Measurements from ENCODE around the gene SRGAP1.
A peak's percentile ranks its signal among the peaks of the same experiment; 100 is the strongest.
"Not testable (repeated sequence)": the region's sequence is repeated elsewhere in the genome, so short reads cannot be mapped to it uniquely, and the experiment has no call there.

The SRGAP1 gene

GRCh38 chr12:63838411-63838810 is 6.1 kb upstream of the SRGAP1 start:
- no peak for DNase-seq (ENCODE audit: low read depth in 2 of 2)

DNA sequence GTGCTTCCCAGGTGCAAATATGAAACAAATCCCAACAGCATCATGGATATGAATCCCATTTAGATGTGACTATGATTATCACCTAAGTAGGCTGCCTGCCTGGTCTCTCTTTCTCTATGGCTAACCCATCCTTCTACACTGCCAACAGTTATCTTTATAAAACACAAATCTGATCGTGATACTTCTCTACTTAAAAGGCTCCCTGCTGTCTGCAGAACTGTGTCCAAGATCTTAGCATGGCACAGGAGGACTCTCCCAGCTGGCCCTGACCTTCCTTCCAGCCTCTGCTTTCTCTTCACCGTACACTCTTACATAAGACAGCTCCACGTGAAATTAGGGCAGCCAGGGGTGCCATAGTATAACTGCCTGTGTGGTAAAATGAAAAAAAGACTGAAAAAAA is 3.5 kb upstream of the SRGAP1 start:
- DNase-seq (ENCODE audit: low read depth in 2 of 2) = no peak

DNA sequence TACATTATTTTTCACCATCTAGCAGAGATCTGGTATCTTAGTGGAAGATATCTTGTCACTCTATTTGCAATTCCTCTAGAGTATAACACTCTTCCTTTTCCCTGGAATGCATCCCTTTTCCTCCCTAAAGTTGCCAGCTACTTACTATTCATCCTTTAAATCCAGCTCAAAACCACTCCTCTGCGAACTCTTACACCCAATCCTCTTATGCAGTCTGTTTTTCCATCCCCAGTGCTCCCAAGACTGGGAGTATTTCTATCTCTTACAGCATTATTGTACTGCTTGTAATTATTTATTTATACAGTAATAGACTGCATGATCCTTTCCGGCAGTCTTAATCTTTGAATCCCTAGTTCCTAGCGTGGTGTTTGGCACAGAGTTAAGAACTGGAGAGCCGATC is 2.9 kb upstream of the SRGAP1 start:
- no peak for DNase-seq (ENCODE audit: low read depth in 2 of 2)

GRCh38 chr12:63842750-63843149 is 1.8 kb upstream of the SRGAP1 start:
- not testable (repeated sequence) for DNase-seq (ENCODE audit: low read depth in 2 of 2)

DNA sequence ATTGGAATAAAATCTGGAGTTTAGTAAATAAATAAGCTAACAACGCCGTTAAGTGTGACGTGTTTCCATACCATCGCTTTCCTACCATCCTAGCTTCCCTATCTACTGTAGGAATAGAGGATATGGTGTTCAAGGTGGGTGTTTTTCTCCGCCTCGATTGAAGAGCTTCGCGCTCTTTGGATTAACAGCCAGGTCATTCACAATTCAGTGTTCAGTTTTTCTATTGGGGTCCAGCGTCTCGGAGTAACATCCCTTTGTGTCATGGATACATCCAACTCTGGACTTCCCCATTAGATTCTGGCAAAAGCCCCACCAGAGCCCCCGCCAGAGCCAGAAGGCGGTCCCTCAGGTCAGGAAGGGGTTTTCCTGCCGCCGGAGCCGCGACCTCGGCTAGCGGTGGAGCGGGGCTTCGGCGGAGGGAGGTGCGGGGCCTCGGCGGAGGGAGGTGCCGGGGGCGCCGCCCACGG is 1.2 kb upstream of the SRGAP1 start:
- peak in 1 of 2 donors; percentile 28 for DNase-seq (ENCODE audit: low read depth in 2 of 2)

DNA sequence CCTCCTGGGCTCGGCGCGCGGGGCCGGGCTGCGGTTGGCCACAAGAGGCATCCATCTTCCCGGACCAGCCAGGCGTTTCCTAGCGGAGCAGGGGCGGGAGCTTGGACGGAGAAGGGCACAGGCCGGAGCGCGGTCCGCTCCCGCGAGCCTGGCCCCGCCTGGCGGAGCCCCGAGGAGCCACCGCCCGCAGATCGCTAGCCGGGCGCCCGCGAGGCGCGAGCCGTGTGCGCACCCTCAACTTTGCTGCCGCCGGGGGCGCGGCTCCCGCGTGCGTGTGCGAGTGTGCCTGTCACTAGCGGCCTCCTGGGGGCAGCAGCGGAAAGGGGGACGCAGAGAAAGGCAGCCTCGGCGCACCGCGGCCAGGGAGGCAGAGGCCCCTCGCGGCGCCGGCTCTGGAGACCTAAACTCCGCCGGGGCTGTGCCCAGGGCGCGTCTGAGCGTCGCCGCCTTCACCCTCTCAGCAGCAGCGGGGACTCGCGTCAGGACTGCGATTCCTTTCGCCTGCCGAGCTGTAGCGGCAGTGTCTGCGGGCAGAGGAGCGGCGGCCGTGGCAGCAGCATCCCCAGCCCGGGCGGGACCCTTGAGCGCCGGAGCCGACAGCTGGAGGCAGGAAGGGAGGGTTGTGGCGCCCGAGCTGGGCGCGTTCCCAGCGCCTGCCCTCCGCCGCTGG is 644 bp upstream of the SRGAP1 start:
- peak; percentile 71 to 75 for DNase-seq (ENCODE audit: low read depth in 2 of 2)

DNA sequence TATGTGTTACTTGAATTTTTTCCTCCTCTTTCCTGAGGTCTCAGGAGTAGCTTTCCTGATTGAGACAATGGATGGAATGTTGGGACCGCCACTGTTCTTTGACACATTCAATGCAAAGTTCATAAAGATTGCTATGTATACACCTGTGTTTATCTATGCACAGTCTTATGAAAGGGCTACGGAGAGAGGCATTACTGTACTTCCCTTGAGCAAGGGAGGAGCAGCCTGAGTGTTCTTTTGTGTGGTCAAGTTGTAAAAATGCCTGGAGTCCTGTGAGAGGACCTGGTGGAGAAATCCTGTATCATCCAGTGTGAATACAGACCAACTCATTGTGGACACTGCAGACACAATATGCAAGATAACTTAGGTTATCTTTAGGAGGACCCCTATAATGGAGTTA is 1.2 kb downstream of the SRGAP1 start:
- DNase-seq (ENCODE audit: low read depth in 2 of 2) = no peak

- DNase-seq (ENCODE audit: low read depth in 2 of 2) = no peak
These were observed 1.9 kb downstream of the SRGAP1 start for GRCh38 chr12:63846238-63846967.

DNA sequence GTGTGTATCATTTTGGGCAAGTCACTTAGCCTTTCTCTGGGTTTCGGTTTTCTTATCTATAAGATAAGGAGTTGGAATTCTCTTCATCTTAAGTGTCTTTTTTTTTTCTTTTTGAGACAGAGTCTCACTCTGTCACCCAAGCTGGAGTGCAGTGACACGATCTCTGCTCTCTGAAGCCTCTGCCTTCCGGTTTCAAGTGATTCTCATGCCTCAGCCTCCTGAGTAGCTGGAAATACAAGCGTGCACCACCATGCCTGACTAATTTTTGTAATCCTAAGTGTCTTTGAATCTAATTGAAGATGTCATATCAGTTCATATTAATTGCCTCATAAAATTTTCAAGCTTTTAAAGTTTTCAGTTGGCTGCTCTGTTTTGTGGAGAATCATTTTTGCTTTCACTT is 4.0 kb downstream of the SRGAP1 start:
- DNase-seq (ENCODE audit: low read depth in 2 of 2) = no peak

DNA sequence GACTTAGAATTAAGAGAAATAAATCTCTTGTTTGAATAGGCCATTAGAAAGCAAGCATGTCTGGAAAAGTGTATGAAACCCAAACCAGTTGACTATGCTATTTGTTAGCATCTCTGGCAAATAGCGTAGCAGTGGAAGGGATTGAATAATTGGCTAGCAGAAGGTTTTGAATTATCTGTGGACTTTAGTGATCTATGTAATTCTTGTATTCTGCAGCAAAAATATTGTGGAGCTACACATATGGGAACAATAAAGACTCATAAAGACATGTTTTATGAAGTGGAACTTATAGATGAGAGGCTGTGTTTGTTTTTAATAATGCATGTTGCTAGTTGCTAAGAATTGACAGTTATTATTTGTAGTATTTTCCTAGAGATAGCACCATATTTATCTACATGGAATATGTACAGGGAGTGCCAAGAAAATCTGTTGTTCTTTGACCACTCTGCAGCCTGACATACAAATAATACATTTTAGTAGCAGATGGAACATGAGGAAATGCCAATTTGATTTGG is 4.7 kb downstream of the SRGAP1 start:
- no peak for DNase-seq (ENCODE audit: low read depth in 2 of 2)

GRCh38 chr12:63849641-63850040 is 5.1 kb downstream of the SRGAP1 start:
- DNase-seq (ENCODE audit: low read depth in 2 of 2) = no peak

- DNase-seq (ENCODE audit: low read depth in 2 of 2) = no peak
These were observed 9.5 kb downstream of the SRGAP1 start for GRCh38 chr12:63853978-63854377.

GRCh38 chr12:63855299-63855698 is 10.8 kb downstream of the SRGAP1 start:
- no peak for DNase-seq (ENCODE audit: low read depth in 2 of 2)

GRCh38 chr12:63857771-63858670 is 13.5 kb downstream of the SRGAP1 start:
- no peak for DNase-seq (ENCODE audit: low read depth in 2 of 2)

GRCh38 chr12:63859880-63860279 is 15.4 kb downstream of the SRGAP1 start:
- not testable (repeated sequence) for DNase-seq (ENCODE audit: low read depth in 2 of 2)

DNA sequence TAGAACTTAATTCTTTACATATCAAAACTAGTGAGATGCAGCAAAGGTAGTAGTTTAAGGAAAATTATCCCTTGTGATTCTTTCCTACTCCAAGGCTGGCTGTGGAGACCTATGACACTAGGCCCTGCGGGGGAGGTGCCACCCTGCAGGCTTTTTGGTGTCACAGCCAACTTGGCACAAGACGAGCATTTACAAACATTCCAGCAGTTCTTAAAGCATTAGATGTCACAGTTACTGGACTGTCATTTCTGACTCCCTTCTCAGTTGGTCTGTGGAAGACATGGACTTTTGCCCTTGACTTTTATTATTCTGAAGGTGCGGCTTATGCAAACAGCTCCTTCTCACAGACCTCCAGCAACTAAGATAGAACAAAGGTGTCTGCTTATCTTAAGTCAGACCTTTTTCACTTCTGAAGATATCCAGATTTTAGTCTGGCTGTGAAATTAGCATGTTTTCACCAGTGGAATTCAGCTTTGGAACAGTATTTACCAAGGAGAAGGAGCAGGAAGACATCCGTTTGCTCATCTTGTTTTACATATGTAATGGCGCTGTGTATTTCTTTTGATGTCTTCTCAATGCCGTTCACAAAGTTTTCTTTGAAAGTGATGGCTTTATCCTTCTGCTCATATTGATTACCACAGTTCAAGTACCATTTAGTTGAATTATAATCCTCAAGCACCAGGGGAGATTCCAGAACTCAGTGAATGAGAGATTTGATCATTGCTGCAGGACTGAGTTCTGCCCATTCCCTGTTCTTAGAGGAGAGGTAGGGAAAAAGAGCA is 17.9 kb downstream of the SRGAP1 start:
- no peak for DNase-seq (ENCODE audit: low read depth in 2 of 2)

DNA sequence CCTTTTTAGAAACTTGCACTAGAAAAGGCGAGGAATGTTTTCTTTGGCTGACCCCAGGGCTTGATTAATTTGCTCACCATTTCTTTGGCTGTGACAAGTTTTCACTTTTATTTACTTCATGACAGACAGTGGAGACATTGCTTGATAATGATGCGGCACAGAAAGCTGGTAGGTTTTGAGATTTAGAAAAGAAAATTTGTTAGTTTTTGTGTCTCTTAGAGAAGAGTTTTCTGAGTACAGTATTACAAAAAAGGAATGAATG is 18.4 kb downstream of the SRGAP1 start:
- DNase-seq (ENCODE audit: low read depth in 2 of 2) = no peak

GRCh38 chr12:63863658-63864453 is 19.4 kb downstream of the SRGAP1 start:
- no peak for DNase-seq (ENCODE audit: low read depth in 2 of 2)

- no peak for DNase-seq (ENCODE audit: low read depth in 2 of 2)
These were observed 19.9 kb downstream of the SRGAP1 start for GRCh38 chr12:63864454-63864706.

GRCh38 chr12:63865448-63865847 is 20.9 kb downstream of the SRGAP1 start:
- DNase-seq (ENCODE audit: low read depth in 2 of 2) = no peak

DNA sequence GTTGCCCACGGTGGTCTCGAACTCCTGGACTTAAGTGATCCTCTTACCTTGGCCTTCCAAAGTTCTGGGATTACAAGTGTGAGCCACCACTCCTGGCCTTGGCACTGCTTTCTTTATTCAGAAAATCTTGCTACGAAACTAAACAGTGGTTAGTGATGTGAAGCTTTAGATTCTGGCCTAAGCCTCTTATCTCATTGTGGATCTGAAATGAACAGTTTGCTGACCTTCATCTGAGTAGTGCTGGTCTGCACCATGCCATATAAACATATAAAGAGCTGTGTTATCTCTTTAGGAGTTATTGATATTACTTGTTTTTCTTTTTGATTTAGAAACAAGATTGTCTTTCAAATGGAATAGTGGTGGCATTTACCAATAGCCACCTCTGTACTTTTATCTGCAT is 22.6 kb downstream of the SRGAP1 start:
- no peak for DNase-seq (ENCODE audit: low read depth in 2 of 2)

Data from stimulated activated CD8-positive, alpha-beta memory T cell treated with anti-CD3 and anti-CD28 coated beads, Interleukin-2, amount 100 ng/mL, for 48 hours (primary cell).